ENCODE measurements around the gene USP32.

The USP32 gene

GRCh38 chr17:60159479-60159866, 232.5 kb downstream of the USP32 start:
- H3K4me3 ChIP-seq (replicated peaks; ENCODE audit: low read depth, low read length) = no peak overlapping the region
- TF ChIP-seq CTCF (IDR thresholded peaks at IDR 0.05; ENCODE audit: low read depth, low read length, missing control alignments) = no peak
- DNase-seq (ENCODE audit: extremely low read depth, low read depth) = no peak

GRCh38 chr17:60158751-60159478, 233.0 kb downstream of the USP32 start:
- no peak overlapping the region for H3K4me3 ChIP-seq (replicated peaks; ENCODE audit: low read depth, low read length)
- TF ChIP-seq CTCF (IDR thresholded peaks at IDR 0.05; ENCODE audit: low read depth, low read length, missing control alignments) = no peak
- no peak for DNase-seq (ENCODE audit: extremely low read depth, low read depth)

DNA sequence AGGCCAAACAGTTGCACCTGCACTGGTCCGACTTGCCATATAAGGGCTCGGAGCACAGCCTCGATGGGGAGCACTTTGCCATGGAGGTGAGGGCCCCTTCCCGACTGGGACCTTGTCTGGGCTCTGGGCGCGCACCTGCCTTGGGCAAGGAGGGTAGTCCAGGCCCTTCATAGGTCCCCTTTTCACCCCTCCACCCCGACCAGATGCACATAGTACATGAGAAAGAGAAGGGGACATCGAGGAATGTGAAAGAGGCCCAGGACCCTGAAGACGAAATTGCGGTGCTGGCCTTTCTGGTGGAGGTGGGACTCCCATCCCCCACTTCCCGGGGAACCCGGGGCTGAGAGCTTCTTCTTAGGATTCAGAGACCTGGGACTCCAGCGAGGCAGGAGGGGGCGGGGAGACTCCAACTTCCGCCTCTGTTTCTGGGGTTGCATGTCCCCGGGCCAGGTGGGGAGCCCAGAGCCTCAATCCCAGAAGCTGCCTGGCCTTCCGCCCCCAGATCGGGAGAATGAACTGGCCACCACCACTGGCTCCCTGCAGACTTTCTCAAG, 234.4 kb downstream of the USP32 start:
- TF ChIP-seq CTCF (IDR thresholded peaks at IDR 0.05; ENCODE audit: low read depth, low read length, missing control alignments) = no peak
- no peak overlapping the region for H3K4me3 ChIP-seq (replicated peaks; ENCODE audit: low read depth, low read length)
- DNase-seq (ENCODE audit: extremely low read depth, low read depth) = no peak

DNA sequence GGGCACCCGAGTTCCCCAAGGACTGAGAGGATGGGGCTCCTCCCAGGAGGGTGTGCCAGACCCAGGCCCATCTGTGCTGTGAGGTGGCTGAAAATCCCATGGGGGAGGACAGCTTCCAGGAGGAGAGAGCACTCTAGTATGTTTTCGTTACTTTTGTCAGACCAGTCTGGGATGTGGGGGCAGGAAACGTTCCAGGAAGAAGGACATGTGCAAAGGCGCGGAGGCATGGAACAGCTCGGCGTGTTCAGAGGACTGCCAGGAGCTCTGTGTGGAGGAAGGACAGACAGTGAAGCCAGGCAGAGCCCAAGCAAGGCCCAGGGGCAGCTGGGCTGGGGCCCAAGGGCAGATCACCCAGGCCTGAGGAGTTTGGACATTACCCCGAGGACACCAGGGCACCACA, 235.2 kb downstream of the USP32 start:
- TF ChIP-seq CTCF (IDR thresholded peaks at IDR 0.05; ENCODE audit: low read depth, low read length, missing control alignments) = no peak
- H3K4me3 ChIP-seq (replicated peaks; ENCODE audit: low read depth, low read length) = no peak overlapping the region
- DNase-seq (ENCODE audit: extremely low read depth, low read depth) = no peak

DNA sequence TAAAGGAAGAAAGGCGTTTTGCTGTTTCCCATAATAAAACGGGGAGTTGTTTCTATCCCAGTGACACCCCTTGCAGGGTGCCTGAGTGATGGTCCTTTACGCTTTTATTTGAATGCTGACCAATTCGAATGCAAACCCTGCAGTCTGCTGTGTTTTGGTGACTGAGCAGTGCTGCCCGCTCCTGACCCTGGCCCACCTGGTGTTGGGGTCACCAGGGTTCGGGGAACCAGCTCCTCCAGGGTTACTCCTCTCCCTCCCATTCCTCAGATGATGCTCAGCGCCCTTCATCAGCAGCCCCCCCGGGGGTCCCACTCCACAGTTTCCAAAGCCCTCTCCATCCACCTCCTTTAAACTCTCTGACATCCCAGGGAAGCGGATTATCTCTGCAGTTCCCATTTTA, 236.1 kb downstream of the USP32 start:
- no peak for TF ChIP-seq CTCF (IDR thresholded peaks at IDR 0.05; ENCODE audit: low read depth, low read length, missing control alignments)
- no peak overlapping the region for H3K4me3 ChIP-seq (replicated peaks; ENCODE audit: low read depth, low read length)
- no peak for DNase-seq (ENCODE audit: extremely low read depth, low read depth)

DNA sequence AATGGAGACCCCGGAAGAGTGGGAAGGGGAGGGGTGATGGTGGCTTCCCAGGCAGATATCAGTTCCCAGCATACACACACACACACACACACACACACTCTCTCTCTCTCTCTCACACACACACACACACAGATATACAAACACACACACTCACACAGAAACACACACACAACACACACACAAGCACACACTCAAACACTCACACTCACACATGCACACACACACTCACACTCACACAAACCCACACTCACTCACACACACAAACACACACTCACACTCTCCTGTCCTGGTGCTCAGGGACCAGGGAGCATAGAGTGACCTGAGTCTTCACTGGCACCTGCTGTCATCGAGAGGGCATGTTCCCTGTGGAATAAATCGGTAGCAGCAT, 236.5 kb downstream of the USP32 start:
- TF ChIP-seq CTCF (IDR thresholded peaks at IDR 0.05; ENCODE audit: low read depth, low read length, missing control alignments) = no peak
- DNase-seq (ENCODE audit: extremely low read depth, low read depth) = no peak
- no peak overlapping the region for H3K4me3 ChIP-seq (replicated peaks; ENCODE audit: low read depth, low read length)

All from HFF-Myc (cell line).